MCF 10A (cell line): Measurements from ENCODE around the gene HPGD. TPM values are rescaled to one million over a fixed set of nuclear protein-coding genes. Genes with fewer than 3 reads are reported as not detected.
A peak's percentile ranks its signal among the peaks of the same experiment; 100 is the strongest.

Experiments used
- BruUV-seq: library from RNA; stranded (reverse); fragments of 400-500 nt; replicated peaks from 2 replicates; lab custom pipeline; 2021; lab: Mats Ljungman, UMichigan
- CTCF ChIA-PET: fragments of 300-600 bp; sonication (Branson Sonifier 250); formaldehyde crosslinking; extraction: SDS; loops from one replicate; lab custom pipeline; 2021; ENCODE audit warnings: antibody characterized with exemption, inconsistent platforms; lab: Yijun Ruan, JAX
- POLR2A ChIA-PET: fragments of 300-600, 350-650 bp; sonication (Branson Sonifier 250); formaldehyde crosslinking; extraction: SDS; loops from one replicate; lab custom pipeline; 2020; ENCODE audit warnings: antibody characterized with exemption, inconsistent platforms; lab: Yijun Ruan, JAX
- DNase-seq: peaks from one replicate; pipeline ENCODE4 v3.0.0-alpha.2; 2018; ENCODE audit not compliant: unreplicated experiment
- H3K27ac Mint-ChIP-seq: one replicate; pipeline ENCODE4 v1.8.0; 2022; ENCODE audit warnings: mild to moderate bottlenecking, low read depth, mixed read lengths; ENCODE audit not compliant: unreplicated experiment
- H3K27me3 Mint-ChIP-seq: one replicate; pipeline ENCODE4 v1.8.0; 2022; ENCODE audit warnings: mixed read lengths; ENCODE audit not compliant: insufficient read depth, unreplicated experiment
- H3K36me3 Mint-ChIP-seq: one replicate; pipeline ENCODE4 v1.8.0; 2022; ENCODE audit warnings: mild to moderate bottlenecking, moderate library complexity, mixed read lengths; ENCODE audit not compliant: insufficient read depth, unreplicated experiment
- H3K4me1 Mint-ChIP-seq: one replicate; pipeline ENCODE4 v1.8.0; 2022; ENCODE audit warnings: mixed read lengths; ENCODE audit not compliant: insufficient read depth, unreplicated experiment
- H3K4me3 Mint-ChIP-seq: one replicate; pipeline ENCODE4 v1.8.0; 2022; ENCODE audit warnings: mild to moderate bottlenecking, moderate library complexity, mixed read lengths; ENCODE audit not compliant: unreplicated experiment
- H3K9me3 Mint-ChIP-seq: one replicate; pipeline ENCODE4 v1.8.0; 2022; ENCODE audit warnings: mixed read lengths; ENCODE audit not compliant: unreplicated experiment
- CTCF ChIP-seq: fragments of 200-600 bp; IDR thresholded peaks from one replicate; pipeline ENCODE4 v1.8.0; 2022; ENCODE audit warnings: antibody characterized with exemption, mild to moderate bottlenecking; ENCODE audit not compliant: unreplicated experiment
- intact Hi-C: fragments of 100-400 bp; cut with micrococcal nuclease; formaldehyde crosslinking; loops from 2 replicates; pipeline ENCODE4 v1.14.1; 2022
- total RNA-seq: library from RNA; stranded (reverse); gene quantifications from 2 replicates; pipeline ENCODE4 v1.2.3, GENCODE V29; 2022

HPGD gene
- total RNA-seq, 1 experiment from 2014 or later = 0.77 TPM

DNA sequence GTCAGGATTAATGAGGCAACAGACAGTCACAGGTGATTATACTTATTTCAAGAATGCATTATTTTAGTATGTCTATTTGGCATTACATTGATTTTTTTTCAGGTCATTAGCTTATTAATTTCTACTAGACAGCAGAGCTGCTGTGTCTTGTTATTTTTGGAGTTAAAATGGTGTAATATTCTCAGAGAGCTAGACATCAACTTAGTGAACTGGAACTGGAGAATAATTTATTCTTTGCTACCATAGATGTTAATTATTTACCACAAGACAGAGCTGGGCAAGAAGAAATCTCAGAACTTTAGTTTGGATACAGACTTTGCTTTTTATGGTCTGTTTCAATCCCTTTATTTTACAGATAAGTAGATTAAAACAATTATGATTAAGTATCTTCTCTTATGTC, 10.2 kb upstream of the HPGD start:
- intact Hi-C loops = no loop called here
- H3K36me3 Mint-ChIP-seq = no peaks in the 10 kb centered on the region
- TF ChIP-seq CTCF = no peak
- no peaks in the 10 kb centered on the region for H3K27me3 Mint-ChIP-seq
- H3K27ac Mint-ChIP-seq = no peak overlapping the region
- DNase-seq = no peak
- no TSS peak for BruUV-seq
- ChIA-PET POLR2A (interaction anchor here (0.9 kb wide), 1 partner anchor 10 kb away, joined by 3 read pairs; the partner anchor contains the start of gene HPGD), CTCF (interaction anchor here (0.6 to 0.8 kb wide), 2 partner anchors 9 to 103 kb away, joined by 3 read pairs; no protein-coding TSS in a partner anchor)
- H3K9me3 Mint-ChIP-seq = no peaks in the 10 kb centered on the region
- no peak overlapping the region for H3K4me3 Mint-ChIP-seq
- no peaks in the 10 kb centered on the region for H3K4me1 Mint-ChIP-seq

DNA sequence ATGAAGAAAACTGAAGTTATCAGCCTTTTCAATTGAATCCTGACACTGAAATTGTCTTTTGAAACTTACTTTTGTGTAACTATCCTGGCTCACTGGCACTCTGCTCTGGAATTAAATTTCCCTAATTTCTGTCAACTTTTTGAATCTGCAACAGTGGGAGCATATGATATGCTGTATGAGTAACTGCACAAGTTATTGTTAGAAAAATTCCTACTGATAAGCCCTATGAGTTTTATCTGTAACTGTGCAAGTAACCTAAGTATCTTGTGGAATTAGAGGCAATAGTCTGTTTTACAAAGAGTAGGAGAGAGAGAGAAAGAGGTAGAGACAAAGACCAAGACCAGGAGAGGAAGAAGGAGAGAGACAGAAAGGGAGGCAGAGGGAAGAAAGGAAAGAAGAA, 9.2 kb upstream of the HPGD start:
- Mint-ChIP-seq H3K36me3 (no peaks in the 10 kb centered on the region), H3K27me3 (no peaks in the 10 kb centered on the region), H3K9me3 (no peaks in the 10 kb centered on the region), H3K4me3 (no peak overlapping the region), H3K27ac (no peak overlapping the region), H3K4me1 (no peaks in the 10 kb centered on the region)
- no peak for TF ChIP-seq CTCF
- CTCF ChIA-PET = no interaction called here
- BruUV-seq = no TSS peak
- intact Hi-C loops = no loop called here
- no peak for DNase-seq
- POLR2A ChIA-PET = interaction anchor here (1.5 kb wide), 1 partner anchor 10 kb away, joined by 3 read pairs; the partner anchor contains the start of gene HPGD

GRCh38 chr4:174528226-174528625, 5.9 kb upstream of the HPGD start:
- intact Hi-C loops = no loop called here

GRCh38 chr4:174526731-174527130, 4.4 kb upstream of the HPGD start:
- Mint-ChIP-seq H3K27ac (no peak overlapping the region), H3K4me3 (no peak overlapping the region), H3K36me3 (no peaks in the 10 kb centered on the region), H3K9me3 (no peaks in the 10 kb centered on the region), H3K4me1 (no peaks in the 10 kb centered on the region), H3K27me3 (no peaks in the 10 kb centered on the region)
- CTCF ChIA-PET = interaction anchor here (1.9 kb wide), 1 partner anchor 106 kb away, joined by 7 read pairs; no protein-coding TSS in a partner anchor
- DNase-seq = no peak
- no peak for TF ChIP-seq CTCF
- no TSS peak for BruUV-seq
- POLR2A ChIA-PET = interaction anchor here (1.1 to 1.8 kb wide), 3 partner anchors 10 to 103 kb away, joined by 3 to 5 read pairs (median 4); no protein-coding TSS in a partner anchor
- intact Hi-C loops = no loop called here

More at GRCh38 chr4:174528226-174528625, 5.9 kb upstream of the HPGD start:
- no peaks in the 10 kb centered on the region for H3K27me3 Mint-ChIP-seq
- H3K36me3 Mint-ChIP-seq = no peaks in the 10 kb centered on the region
- H3K27ac Mint-ChIP-seq = no peak overlapping the region
- H3K4me1 Mint-ChIP-seq = no peaks in the 10 kb centered on the region
- H3K9me3 Mint-ChIP-seq = no peaks in the 10 kb centered on the region
- ChIA-PET POLR2A (interaction anchor here (0.5 to 1.8 kb wide), 3 partner anchors 11 to 105 kb away, joined by 3 to 5 read pairs (median 3); no protein-coding TSS in a partner anchor), CTCF (interaction anchor here (1.9 kb wide), 1 partner anchor 104 kb away, joined by 7 read pairs; no protein-coding TSS in a partner anchor)
- no TSS peak for BruUV-seq
- TF ChIP-seq CTCF = no peak
- no peak overlapping the region for H3K4me3 Mint-ChIP-seq
- DNase-seq = peak; percentile 13
